HG02981 (cell line): ENCODE data around the gene ZAP70.
"Not testable (repeated sequence)": the region's sequence is repeated elsewhere in the genome, so short reads cannot be mapped to it uniquely, and the experiment has no call there.

ENCODE experiments used
- ATAC-seq: cut with Tn5 transposase; IDR thresholded peaks from one replicate; pipeline ENCODE4 v1.9.1; 2021; ENCODE audit warnings: mild to moderate bottlenecking, moderate library complexity; ENCODE audit not compliant: unreplicated experiment

ZAP70 gene

GRCh38 chr2:97713296-97714083, at the start of gene ZAP70:
Gene ZAP70, plus strand, starts transcription at chr2:97713576. Its CDS starts 10,461 bp downstream, at chr2:97724037.
- ATAC-seq, result no peak

DNA sequence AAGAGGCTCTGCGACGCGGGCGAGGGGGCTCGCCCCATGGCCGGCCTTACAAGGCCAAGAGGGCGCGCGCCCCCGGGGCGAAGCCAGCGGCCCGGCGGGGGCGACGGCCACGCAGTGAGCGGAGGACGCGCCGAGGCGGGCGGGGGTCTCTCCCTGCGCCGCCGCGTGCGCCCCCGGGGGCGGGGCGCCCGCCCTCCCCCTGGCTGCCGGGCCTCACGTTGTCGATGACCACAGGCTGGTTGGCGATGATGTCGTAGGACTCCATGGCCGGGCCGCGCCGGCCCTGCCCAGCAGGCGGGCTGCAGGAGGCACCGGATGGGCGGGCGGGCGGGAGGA, 49.8 kb upstream of the ZAP70 start:
- no peak for ATAC-seq

DNA sequence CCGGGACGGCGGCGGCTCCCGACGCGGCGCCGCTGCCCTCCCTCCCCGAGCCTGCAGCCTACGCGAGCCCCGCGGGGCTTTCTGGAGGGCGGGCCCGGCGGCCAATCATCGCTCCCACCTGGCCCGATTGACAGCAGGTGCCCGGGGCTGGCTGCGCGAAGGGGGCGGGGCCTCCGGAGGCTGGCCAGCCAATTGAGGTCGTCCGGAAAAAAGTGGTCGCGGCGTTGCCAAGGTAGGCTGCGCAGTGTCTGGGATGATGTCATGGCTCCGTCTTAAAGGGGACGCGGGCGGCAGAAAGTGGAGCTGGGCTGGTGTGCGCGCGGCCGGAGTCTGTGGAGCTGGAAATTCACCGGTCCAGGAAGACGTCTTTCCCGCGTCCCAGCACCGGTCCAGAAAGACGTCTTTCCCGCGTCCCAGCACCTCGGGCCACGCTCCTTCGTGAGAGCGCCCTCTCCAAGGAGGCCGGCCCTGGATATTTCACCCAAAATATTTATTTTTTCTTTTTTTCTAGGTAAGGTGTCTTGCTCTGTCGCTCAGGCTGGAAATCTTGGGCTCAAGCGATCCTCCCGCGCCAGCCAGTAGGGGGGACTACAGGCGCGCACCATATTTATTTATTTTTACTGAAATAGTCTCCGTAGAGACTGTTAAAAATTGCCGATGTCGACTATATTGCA, 49.3 kb upstream of the ZAP70 start, which contains the start of gene ACTR1B:
ACTR1B (minus strand) TSS at position 83 of the 674 bp plus-strand sequence. CDS start 154 bp downstream, outside the sequence.
- ATAC-seq, result peak; percentile 88

- ATAC-seq, result no peak
Observed at GRCh38 chr2:97664636-97664970, 48.8 kb upstream of the ZAP70 start.

DNA sequence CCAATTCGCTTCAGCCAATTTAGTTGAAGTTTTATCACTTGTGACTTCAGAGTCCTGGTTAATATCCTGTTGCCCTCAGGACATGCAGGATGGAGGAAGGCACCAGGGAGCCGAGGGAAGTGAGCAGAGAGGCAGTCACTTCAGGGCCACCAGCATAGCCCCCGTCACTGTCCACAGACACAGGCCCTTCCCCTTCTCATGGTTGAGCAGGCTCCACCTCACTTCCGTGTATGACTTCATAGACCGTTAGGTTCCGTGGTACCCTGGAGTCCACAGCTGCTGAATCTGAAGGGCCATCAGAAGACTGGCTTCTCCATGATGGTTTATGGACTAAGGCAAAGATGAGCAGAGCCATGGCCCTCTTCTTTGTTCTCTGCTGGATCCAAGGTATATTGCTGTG, 43.9 kb upstream of the ZAP70 start, which contains the start of gene C2orf92:
C2orf92 (plus strand) TSS at position 266 of the 400 bp plus-strand sequence; CDS start at position 342, 76 bp downstream.
- no peak for ATAC-seq

- ATAC-seq, result no peak
Observed at GRCh38 chr2:97670471-97670870, 42.9 kb upstream of the ZAP70 start.

DNA sequence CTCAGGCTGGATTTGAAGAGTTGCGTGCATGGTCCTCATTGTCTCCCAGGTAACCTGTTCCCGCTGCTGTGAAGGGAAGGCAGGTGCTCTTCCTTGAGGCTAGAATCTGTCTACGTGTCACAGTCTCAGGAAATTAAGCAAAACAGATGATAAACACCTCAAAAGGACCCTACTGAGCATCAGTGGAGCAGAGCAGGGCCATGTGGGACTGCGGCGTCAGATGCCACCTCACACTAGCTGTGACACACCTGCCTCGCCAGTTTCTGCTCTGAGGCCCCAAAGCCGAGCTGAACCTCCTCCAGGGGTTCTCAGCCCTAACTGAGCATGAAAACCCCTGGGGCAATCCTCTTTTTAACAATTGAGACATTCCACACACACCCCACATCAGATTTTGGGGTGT, 41.9 kb upstream of the ZAP70 start:
- no peak for ATAC-seq

DNA sequence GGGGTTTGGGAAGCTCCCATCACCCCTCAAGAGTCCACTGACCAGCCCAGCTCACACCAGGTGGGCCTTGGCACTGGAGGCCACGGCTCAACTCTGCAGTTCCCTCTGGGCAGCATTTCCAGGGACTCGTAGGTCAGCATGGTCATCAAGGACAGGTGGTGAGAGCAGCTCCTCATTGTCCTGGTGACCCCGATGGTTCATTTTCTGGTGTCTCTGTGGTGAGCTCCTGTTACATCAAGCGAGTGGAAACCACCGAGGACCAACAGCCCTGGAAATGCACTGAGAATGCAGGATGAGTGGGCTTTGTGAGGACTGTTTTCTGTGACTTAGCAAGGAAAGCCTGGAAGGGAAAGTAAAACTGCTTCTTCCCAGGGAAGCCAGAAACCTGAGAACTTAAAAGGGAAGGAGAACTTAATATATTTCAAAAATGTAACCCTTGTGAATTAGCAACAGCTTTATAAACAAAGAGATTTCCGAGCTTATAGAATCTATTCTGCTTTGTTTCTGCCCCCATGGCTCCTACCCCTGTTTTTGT, 40.7 kb upstream of the ZAP70 start:
- not testable (repeated sequence) for ATAC-seq

DNA sequence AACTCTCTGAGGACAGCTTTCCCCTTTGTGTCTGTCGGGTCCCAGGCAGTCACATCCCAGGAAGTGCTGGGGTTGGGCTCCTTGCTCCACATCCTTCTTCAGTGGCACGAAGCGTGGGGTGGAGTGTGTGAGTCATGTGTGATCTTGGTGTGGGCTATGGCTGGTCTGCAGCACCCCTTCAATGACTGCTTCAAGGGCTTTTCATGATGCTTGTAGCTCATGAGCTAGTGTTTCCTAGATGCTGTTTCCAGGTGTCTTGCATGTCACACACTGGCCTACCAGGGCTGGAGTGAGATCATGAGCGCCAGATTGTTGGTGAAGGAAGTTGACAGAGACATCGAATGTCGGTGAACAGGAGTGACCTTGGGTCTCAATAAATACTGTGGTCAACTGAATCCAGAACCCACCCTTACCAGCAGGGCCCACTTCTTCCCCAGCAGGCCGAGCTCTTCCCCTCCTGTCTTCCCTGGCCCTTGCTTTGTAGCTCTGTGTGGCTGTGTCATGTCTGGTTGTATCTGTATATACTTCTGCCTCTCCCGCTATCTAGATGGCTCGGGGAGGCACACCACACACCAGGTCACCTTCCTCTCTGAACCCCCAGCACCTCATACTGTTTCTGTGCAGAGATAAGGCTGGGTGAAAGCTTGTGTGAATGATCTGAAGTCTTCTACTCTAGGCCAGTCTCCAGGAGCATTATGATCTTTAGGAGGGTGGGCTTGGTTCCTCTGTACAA, 40.0 kb upstream of the ZAP70 start:
- ATAC-seq, result no peak

DNA sequence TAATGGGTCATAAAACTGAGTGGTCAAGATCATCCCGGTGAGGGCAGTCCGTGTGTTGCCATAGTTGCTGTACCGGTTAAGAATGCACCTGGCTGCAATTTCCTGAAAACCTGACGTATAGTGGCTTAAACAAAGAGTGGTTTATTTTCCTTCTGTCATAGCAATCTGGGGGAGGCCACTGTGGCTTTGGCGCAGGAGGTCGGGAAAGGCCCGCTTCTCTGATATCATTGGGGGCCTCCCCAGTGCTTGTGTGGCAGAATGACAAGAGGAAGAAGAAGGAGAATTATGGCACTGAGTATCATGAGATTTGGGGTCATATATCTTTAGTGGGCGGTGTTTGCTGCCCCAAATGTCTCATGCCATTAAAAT, 39.5 kb upstream of the ZAP70 start:
- no peak for ATAC-seq

DNA sequence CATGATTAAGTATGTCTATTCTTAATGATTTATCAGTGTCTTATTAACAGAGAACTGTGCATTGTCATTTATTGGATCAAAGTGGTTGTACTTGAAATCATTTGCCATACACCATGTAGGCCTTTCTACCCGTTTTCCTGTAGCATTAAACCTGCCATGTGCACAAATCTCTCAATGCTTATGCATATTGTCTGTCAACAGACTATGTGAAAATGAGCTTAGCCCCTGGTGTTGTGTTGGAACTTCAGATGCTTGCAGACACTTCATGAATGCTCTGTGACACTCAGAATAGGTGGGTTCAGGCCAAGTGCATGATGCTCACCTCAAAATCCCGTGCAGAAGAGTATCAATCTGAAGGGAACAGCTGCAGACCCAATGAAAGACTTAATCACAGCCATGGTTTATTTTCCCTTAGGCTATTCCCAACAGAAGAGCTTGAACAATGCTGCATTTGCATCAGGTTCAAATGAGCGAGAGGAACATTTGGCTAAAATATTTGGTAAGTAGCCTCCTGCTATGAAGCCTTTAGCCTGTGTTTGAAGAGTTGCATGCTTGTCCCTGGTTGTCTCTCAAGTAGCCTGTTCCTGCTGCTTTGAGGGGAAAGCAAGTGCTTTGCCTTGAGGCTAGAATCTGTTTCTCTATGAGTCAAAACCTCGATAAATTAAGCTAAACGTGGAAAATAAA, 37.8 kb upstream of the ZAP70 start:
- ATAC-seq, result no peak

GRCh38 chr2:97676620-97677019, 36.8 kb upstream of the ZAP70 start:
- ATAC-seq, result no peak

GRCh38 chr2:97677480-97677879, 35.9 kb upstream of the ZAP70 start:
- ATAC-seq, result no peak

GRCh38 chr2:97678298-97678697, 35.1 kb upstream of the ZAP70 start:
- ATAC-seq, result no peak

DNA sequence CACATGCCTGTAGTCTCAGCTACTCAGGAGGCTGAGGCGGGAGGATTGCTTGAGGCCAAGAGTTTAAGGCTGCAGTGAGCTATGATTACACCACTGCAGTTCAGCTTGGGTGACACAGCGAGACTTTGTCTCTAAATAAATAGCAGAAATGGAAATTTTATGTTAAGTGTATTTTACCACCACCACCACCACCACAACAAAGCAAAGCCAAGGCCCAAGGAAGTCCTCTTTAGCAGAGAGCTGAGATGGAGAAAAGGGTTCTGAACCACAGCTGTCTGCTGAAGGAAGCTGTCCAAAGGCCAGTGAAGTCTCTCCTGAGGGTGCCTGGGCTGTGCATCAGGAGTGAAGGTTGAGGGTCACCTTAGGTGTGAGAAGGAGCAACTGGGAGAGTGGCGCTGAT, 26.1 kb upstream of the ZAP70 start:
- not testable (repeated sequence) for ATAC-seq

DNA sequence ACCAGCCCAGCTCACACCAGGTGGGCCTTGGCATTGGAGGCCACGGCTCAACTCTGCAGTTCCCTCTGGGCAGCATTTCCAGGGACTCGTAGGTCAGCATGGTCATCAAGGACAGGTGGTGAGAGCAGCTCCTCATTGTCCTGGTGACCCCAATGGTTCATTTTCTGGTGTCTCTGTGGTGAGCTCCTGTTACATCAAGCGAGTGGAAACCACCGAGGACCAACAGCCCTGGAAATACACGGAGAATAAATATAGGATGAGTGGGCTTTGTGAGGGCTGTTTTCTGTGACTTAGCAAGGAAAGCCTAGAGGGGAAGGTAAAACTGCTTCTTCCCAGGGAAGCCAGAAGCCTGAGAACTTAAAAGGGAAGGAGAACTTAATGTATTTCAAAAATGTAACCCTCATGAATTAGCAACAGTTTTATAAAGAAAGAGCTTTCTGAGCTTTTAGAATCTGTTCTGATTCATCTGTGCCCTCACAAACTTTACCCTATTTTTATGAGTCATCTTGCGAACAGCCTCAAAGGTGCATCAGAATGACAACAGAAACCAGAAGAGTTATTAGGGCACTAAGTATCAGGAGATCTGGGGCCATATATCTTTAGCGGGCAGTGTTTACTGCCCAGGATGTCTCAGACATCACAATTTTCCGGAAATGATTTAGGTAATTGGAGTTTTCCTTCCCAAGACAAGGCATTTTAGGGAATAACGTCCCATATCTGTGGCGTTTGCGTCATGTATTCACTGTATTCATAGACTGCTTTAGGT, 25.1 kb upstream of the ZAP70 start:
- ATAC-seq, result no peak

DNA sequence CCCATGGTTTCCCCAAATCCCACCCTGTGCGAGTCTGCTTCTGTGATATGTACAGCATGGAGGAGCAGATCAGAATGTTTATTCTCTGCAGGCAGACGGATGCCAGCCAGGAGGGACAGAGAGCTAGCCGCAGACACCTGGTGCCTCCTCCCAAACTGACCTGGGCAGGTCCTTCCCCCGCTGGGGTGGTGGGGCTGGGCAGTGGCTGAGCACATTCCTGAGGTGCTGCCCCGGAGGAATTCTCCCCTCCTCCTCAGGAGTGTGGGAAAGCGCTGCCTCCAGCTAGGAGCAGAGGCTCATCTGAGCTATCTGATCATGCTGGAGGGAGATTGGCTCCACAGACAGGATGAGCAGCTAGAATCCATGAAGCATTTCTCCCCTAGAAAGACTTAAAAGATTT, 22.2 kb upstream of the ZAP70 start:
- ATAC-seq, result no peak

DNA sequence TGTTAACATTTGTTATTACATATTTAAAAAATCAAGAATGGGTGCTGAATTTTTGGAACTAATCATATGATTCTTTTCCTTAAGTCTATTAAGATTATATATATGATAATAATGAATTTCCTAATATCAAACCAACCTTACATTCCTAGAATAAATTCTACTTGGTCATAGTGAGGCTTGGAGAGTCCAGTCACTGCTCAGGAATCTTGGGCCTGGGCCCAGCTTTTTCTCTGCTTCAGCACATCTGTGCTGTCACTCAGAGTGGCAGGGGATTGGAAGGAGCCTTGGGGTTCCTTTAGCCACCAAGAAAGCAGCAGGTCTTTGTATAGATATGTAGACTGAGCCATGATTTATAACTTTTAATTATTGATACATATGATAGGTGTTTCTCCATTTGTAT, 19.9 kb upstream of the ZAP70 start:
- ATAC-seq, result no peak

DNA sequence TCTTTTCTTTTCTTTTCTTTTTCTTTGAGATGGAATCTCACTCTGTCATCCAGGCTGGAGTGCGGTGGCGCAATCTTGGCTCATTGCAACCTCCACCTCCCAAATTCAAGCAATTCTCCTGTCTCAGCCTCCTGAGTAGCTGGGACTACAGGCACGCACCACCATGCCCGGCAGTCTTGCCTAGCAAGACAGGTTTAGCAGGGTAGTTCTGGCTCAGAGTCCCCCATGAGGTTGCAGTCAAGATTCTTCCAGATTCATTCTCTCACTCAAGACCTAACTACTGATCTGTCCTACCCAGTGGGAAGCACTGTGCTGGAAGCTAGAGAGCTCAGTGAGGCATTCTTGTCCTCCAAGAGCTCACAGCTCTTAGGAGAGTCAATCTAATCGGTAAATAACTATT, 17.6 kb upstream of the ZAP70 start:
- no peak for ATAC-seq
